NCI-H82 (cell line): ENCODE results near the gene BICC1.

ENCODE experiments used
- DNase-seq: peaks from one replicate; lab custom pipeline; 2025; lab: John Stamatoyannopoulos, UW

Gene BICC1

DNA sequence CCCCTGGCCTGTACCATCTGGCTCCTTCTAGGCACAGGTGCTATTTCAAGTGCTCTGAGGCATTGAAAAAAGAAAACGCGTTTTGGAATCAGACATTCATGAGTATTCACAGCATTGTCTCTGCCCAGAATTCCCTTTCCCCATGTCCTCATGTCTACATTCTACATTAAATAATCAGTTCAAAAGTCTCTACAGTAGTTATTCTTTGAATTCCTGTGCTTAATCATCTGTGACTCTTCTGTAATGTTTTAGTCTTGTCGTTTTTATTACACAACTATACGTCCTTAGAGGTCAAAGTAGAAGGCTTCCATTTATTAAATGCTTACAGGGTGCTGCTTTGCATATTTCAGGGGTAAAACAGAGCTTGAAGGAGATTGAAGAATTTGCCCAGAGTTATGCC is 95.7 kb downstream of the BICC1 start:
- no peak for DNase-seq

DNA sequence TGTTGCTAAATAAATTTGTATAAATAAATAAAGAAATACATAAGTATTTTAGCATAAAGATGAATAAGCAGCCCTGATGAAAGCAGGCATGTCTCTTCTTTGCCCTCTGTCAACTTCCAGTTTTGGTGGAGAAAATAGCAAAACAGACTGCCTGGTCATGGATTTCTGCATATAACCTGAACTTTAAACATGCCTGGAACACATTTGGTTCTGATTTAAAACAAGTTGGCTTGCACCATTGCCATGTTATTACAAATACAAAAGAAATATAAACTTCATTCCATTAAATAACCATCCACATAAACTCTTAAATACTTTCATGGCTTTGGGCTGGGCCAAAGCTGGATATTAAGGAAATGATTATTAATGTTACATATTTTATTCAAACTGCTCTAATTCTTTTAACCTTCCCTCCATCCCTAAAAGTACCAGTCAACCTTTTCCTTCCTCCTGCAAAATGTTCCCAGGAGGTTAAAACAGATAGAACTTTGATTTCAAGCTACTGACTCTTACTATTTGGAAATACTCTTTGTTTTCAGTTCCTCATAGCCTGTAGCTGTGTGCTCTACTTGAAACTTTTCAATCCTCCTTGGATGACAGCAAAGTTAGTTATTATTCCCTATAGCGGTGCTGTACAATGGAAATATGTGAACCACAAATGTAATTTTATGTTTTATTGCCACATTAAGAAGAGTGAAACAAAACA is 96.3 kb downstream of the BICC1 start:
- DNase-seq: no peak

GRCh38 chr10:58609532-58610150 is 97.0 kb downstream of the BICC1 start:
- DNase-seq: no peak

- no peak for DNase-seq
These were observed 102.7 kb downstream of the BICC1 start for GRCh38 chr10:58615237-58615935.

DNA sequence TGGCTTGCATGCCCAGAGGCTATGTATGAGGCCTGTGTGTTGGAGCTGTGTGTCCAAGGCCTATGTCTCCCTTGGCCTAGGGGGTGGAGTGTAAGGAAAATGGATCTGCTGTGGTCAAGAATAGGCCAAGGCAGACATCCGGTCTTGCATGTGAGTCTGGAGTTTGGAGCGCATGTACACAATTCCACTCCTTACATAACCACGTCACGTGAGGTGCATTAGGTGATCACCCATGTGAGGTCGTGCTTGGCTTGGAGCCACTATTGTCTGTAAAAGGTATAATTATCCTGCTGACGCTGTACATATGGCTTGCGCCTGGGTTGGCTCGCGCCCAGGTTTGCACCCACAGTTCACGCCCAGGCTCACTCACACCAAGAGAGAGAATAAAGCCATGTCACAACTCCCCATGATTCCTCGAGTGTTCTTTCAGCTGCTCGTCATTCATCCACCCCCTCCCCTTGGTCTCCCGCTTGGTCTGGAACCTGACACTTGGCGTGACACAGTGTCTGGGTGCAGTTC is 105.5 kb downstream of the BICC1 start:
- peak; percentile 15 for DNase-seq

GRCh38 chr10:58621379-58622077 is 108.9 kb downstream of the BICC1 start:
- peak; percentile 83 for DNase-seq

DNA sequence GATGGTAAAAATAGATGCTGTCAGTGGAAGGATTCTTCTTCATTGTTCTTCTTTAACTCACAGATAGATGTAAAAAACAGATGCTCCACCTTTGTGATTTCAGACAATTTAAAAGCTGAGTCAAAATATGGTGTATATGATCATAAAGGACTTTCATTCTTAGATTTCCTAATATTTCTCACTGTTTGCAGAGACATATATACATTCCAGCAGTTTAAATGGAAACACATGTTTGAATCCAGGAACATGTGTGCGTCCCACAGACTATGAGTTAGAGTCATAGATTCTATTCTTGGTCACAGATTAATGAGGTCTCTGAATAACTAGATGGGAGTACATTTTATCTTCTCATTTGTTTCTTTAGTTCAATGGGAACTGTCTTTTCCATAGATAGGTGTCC is 109.6 kb downstream of the BICC1 start:
- no peak for DNase-seq

- DNase-seq: no peak
These were observed 112.4 kb downstream of the BICC1 start for GRCh38 chr10:58625070-58625469.

DNA sequence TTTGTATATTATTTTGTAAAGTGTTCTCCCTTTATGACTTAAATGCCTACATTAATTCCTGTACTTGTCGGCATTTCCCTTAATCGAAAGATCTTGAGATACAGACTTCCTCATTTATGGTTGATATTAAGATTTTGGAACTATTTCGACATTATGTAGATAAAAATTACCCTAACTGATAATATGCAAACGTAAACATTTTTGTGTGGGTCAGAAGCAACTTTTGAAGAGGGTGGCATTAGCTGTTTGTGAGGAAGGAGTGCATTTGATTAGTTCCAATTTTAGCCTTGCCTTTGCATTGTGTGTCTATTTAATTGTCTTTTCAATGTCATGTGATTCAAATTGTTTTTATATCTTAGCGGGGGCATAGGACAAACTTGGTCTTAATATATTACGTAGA is 114.7 kb downstream of the BICC1 start:
- no peak for DNase-seq

GRCh38 chr10:58631715-58632114 is 119.0 kb downstream of the BICC1 start:
- no peak for DNase-seq

DNA sequence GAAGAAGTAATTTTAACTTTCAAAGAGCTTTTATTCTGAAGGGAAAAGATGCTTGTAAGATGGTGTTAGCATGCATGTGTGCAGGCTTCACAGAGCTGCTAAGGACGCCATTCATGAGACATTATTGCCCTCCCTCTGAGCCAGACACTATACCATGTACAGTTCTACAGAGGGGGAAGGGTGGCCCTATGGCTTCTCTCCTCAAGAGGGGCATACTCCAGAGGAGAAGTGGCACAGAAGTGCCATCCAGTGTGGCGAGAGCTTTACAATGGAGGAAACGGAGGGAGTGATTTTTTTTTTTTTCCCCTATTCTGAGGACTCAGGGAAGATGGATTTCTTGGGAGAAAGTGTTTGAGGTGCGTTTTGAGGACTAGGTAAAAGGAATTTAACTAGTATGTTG is 119.5 kb downstream of the BICC1 start:
- no peak for DNase-seq

DNA sequence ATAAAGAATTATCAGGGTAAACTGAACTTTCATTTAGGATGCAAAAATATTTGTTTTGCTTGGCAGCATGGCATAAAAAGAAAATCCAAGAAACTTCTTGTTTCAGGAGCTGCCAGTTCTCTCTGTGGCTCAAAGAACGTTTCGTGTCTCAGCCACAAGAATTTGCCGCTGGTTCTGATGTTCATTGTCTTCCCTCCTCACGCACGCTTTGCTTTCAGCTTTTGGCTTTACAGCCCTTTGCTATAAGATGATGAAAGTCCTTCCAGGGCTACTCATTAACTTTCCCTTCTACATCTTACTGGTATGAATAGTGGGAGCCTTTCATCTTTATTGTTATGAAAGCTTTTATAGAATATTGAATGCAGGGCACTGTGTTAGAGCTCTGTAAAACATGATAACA is 124.7 kb downstream of the BICC1 start:
- DNase-seq: no peak

DNA sequence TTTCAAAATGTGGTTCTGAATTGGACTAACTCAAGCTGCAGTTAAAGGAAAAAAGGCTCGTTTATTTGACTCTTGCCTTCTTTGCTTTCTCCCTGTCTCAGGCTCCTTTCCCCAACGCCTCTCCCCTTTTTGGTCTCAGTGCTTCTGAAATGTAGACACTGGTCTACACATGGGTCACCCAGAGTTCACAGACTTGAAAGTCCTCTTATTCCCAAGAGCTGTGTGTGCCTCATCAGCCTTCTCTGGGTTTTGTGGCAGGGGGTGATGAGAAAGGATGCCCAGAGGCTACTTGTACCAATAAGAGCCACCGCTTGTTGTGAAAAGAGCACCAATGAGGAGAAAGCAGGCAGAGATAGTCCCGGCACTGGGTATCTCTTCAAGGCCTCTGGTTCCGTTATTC is 125.7 kb downstream of the BICC1 start:
- DNase-seq: no peak

- DNase-seq: peak; percentile 16
These were observed 128.4 kb downstream of the BICC1 start for GRCh38 chr10:58641095-58641531.

- no peak for DNase-seq
These were observed 129.0 kb downstream of the BICC1 start for GRCh38 chr10:58641708-58642107.

DNA sequence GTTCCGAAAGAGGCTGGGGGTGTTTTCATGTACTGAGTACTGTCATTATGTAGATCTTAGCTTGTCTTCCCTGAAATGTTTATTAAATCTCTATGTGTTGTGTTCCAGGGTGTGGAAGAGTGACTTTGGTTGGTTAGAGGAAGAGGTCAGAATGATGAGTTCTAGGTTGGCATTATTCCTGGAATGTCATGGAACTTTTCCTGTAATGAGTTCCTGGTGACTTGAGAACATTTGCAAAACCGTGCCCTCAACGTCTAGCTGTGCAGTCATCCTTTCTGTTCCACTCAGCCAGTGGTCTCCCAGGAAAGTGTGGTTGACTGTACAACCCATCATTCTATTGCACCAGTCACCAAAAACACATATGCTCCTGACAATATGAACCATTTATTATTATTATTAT is 129.6 kb downstream of the BICC1 start:
- no peak for DNase-seq

DNA sequence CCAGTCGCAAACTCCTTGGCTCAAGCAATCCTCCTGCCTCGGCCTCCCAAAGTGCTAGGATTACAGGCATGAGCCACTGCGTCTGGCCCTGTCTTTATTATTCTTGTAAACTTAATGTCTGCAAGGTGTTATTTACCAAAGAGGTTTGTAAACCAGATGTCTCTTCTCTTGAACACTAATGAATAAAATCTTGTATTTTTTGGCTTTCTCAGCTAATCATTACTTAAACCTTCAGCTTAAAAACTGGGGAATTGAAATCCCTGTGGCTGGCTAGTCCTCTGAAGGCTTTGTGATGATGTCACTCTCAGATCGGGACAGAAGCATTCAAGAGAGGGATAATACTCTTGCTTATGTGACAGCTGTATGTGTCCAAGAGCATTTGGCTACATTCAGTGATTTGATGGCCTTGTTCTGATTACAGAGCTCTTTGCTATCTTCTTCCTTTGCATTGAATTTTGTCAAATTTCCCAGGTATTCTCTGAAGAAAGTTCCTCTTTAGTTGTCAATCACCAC is 130.3 kb downstream of the BICC1 start:
- peak; percentile 82 for DNase-seq

GRCh38 chr10:58644311-58644710 is 131.6 kb downstream of the BICC1 start:
- DNase-seq: no peak

DNA sequence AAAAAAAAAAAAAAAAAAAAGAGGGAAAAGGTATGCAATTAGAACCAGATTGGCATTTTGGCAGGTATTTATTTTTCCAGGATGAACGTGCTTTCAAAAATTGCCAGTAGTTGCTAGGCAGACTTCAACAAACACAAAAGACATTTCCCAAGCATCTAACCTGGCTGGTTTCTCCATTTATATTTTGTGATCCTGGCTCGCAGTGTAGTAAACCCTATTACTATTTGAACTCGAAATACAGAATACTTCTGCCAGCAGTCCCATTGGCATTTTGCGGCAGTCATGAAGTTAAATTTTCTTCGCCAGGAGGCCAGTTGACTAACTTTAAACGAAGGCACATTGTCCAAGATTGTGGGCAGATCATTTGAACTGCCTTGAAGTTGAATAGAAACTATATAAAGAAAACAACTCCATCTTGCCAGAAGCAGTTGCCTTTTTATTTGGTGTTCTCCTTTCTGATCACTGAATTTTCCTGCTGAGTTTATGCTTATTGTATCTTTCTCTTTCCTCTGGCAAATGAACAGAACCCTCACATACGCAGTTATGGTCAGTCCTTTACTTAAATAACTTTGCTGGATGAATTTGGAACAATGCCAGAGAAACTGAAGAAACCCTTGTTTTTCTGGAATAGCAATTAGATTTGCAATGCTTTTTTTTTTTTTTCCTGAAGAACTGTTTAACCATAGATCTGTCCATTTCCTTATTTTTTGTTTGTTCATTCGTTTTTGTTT is 132.9 kb downstream of the BICC1 start:
- DNase-seq: no peak

- no peak for DNase-seq
These were observed 134.9 kb downstream of the BICC1 start for GRCh38 chr10:58647376-58648112.

DNA sequence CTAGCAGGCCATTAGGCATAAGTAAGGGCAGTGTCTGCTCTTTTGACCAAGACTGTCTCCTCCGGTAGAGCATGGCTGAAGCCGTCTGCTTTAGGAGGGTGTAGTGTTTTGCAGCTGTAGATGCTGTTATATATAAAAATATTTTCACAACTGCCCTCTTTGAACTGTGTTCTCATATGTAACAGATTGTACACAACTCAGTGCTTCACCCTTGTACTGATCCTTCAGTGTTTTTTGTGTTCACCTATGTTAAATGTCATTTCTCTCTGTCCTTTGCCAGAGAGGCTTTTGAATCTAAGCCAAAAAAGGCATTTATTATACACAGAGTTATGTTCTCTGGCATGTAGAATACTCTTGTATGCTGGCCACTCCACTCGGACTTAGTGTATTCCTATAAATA is 135.5 kb downstream of the BICC1 start:
- DNase-seq: no peak
